22Rv1 (cell line): ENCODE data around the gene RRP12.

Source experiments
- H3K27ac ChIP-seq: fragments of 450-650 bp; 2 replicates; pipeline ENCODE4 v1.5.1; 2017
- ZFX ChIP-seq: fragments of 450-650 bp; IDR thresholded peaks from 2 replicates; pipeline ENCODE4 v1.6.1; 2017; ENCODE audit warnings: antibody characterized with exemption, borderline replicate concordance
- TF ChIP-seq, protein P1 (sequence below): fragments of 450-650 bp; IDR thresholded peaks from 2 replicates; pipeline ENCODE4 v1.5.1; 2017; ENCODE audit warnings: mild to moderate bottlenecking

RRP12 gene

DNA sequence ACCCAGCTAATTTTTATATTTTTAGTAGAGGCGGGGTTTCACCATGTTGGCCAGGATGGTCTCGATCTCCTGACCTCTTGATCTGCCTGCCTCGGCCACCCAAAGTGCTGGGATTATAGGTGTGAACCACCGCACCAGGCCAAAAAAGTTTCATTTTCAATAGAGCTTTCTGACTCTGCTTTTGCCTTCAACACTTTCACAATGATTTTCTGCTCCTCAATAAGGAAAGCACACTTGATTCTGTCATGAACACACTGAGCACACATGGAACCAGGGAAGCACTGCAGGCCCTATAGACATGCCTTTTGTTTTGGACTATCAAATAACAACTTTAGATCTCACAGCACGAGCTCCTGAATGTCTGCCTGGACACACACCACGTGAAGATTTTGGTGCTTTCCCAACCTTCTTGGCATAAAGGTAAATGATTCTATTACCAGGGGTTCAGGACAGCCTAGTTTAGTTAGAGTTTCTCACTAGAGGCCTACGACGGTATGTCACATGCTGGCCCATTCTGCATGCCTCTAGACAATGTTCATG lies 8.0 kb downstream of the RRP12 start:
- TF ChIP-seq, protein P1, sequence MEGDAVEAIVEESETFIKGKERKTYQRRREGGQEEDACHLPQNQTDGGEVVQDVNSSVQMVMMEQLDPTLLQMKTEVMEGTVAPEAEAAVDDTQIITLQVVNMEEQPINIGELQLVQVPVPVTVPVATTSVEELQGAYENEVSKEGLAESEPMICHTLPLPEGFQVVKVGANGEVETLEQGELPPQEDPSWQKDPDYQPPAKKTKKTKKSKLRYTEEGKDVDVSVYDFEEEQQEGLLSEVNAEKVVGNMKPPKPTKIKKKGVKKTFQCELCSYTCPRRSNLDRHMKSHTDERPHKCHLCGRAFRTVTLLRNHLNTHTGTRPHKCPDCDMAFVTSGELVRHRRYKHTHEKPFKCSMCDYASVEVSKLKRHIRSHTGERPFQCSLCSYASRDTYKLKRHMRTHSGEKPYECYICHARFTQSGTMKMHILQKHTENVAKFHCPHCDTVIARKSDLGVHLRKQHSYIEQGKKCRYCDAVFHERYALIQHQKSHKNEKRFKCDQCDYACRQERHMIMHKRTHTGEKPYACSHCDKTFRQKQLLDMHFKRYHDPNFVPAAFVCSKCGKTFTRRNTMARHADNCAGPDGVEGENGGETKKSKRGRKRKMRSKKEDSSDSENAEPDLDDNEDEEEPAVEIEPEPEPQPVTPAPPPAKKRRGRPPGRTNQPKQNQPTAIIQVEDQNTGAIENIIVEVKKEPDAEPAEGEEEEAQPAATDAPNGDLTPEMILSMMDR: no peak
- TF ChIP-seq ZFX: no peak
- no peak overlapping the region for H3K27ac ChIP-seq

DNA sequence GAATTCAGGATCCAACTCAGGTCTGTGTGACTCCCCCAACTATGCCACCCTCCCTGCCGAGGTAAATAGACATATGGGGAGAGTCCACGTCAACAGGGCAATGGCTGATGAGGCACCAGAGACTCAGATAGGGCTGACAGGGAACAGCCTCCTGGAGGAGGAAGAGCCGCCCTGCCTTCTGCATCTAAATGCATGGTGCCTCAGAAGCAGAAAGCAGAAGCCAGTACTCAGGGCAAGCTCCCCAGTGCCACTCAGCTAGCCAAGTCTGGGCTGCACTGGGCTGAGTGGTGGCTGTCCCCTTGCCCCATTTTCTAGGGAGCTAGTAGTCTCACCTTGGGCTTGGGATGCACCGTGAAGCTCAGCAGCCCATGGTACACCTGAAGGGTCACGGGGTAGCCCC lies 11.0 kb downstream of the RRP12 start:
- no peak overlapping the region for H3K27ac ChIP-seq
- no peak for TF ChIP-seq ZFX
- TF ChIP-seq, protein P1: no peak

DNA sequence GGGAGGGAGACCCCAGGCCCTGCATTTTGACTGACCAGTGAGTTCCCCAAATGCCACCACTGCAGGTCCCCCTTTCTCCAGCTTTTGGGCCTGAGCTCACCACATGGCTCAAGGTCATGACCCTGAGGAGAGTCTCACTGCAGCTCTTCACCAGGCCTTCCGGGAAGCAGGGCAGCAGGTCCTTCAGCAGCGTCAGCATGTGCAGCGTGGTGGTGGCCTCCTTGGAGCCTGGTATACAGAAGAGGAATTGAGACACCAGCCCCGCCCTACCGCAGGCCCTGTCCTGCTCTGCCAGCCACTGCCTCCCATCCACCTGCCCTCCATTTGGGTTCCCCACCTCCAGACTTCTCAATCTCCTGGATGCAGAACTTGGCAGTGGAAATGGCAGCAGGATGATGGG lies 13.0 kb downstream of the RRP12 start:
- no peak overlapping the region for H3K27ac ChIP-seq
- TF ChIP-seq, protein P1: no peak
- TF ChIP-seq ZFX: no peak

DNA sequence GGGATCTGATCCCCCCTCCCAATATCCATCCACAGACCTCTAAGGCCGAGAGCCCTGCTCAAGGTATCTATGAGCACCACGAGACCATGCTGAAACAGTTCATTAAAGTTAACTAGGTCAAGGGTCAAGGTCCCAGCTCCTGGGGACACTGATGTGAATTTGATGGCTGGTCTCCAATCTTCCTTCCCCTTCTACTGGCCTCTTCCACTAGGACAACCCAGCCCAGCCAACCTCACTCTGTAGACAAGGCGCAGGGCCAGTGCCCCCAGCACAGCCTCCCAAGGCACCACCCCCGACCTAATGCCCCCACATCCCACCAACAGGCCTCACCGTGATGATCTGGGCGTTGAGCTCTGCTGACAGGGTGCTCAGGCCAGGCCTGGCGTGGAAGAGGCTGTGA lies 15.6 kb downstream of the RRP12 start:
- TF ChIP-seq, protein P1: no peak
- no peak for TF ChIP-seq ZFX

DNA sequence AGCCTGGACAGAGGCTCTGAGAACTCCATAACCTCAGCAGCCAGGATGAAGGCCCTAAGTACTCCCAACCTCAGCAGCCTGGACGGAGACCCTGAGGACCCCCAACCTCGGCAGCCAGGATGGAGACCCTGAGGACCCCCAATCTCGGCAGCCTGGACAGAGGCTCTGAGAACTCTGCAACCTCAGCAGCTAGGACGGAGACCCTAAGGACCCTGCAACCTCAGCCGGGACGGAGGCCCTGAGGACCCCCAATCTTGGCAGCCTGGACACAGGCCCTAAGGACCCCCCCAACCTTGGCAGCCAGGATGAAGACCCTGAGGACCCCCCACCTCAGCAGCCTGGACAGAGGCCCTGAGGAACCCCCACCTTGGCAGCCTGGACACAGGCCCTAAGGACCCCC lies 16.5 kb downstream of the RRP12 start:
- no peak overlapping the region for H3K27ac ChIP-seq
- no peak for TF ChIP-seq ZFX

More for the DNA sequence above, 15.6 kb downstream of the RRP12 start:
- no peak overlapping the region for H3K27ac ChIP-seq

DNA sequence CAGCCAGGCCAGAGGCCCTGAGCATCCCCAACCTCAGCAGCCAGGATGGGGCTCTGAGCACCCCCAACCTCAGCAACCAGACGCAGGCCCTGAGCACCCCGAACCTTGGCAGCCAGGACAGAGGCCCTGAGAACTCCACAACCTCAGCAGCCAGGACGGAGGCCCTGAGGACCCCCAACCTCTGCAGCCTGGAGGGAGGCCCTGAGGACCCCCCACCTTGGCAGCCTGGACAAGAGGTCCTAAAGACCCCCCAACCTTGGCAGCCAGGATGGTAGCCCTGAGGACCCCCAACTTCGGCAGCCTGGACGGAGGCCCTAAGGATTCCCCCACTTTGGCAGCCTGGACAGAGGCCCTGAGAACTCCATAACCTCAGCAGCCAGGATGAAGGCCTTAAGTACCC lies 17.0 kb downstream of the RRP12 start:
- H3K27ac ChIP-seq: no peak overlapping the region
- no peak for TF ChIP-seq ZFX
- TF ChIP-seq, protein P1: no peak

DNA sequence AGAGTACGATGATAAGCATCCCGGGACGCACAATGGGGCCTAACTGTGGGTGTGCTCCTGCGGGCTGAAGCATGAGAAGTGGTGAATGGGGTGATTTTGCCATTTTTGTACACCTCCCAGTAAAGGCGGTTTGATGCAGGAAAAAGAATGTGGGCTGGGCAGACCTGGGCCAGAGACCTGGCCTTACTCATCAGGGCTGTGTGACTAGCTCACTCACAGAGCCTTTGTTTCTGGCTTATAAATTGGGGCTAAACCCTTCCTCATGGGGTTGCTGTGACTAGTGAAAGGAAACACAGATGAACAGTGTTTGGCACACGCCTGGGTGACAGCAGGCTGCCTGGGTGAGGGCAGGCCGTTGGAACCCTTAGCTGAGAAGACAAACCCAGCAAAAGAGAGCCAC lies 18.0 kb downstream of the RRP12 start:
- TF ChIP-seq ZFX: no peak
- TF ChIP-seq, protein P1: no peak
- no peak overlapping the region for H3K27ac ChIP-seq

DNA sequence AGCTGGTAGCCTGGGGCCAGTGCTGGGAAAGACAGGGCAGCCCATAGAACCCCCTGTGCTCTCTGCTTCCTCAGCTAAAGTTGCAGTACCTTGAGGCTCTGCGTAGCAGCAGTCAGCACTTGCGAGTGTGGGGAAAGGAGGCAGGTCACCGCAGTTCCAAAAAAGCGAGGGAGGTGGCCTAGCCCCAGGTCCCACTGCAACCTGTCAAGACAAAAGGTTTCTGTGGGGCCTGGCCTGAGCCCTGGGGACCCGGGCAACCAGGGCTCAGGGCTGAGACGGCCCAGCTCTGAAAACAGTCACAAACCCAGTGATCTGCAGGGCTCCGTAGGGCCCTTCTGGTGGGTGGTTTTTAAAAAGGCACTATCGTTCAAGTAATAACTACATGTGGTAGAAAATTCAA lies 19.5 kb downstream of the RRP12 start:
- TF ChIP-seq, protein P1: no peak
- H3K27ac ChIP-seq: no peak overlapping the region
